Heart left ventricle (tissue), 13 donors: Measurements from ENCODE around the gene CRYGN.

Source experiments
- CTCF ChIP-seq, 12 donors: fragments of 200-600 bp; sonication (generic) in 4 of 12; IDR thresholded peaks; one replicate each; pipeline versions ENCODE4 v1.5.0 to v1.8.0; 2018 to 2022; ENCODE audit warnings: antibody characterized with exemption in 12 of 12, mild to moderate bottlenecking in 5 of 12
- POLR2A ChIP-seq, 2 donors: fragments of 450-650 bp; IDR thresholded peaks; one replicate each; pipeline ENCODE4 v1.6.1; 2017; ENCODE audit warnings: antibody characterized with exemption in 2 of 2, mild to moderate bottlenecking in 2 of 2, moderate library complexity in 2 of 2
- donor health status: ischemic (EF 13 %, LVEDD 7.1; RV severe dilation, severe dysfunction).
- donor health status: DM: no; HTN: yes; CAD: no.
- donor health status: DM: no; HTN: no; CAD: no.
- donor health status: ischemic (EF 25% LVEDD 6.9; RV normal size, moderate dysfunction).
- donor health status: ischemic (EF 25% LVEDD 5.7; RV mildly dilated, moderate dysfunction).
- donor health status: ischemic (EF 35%, LVEDD 5.7; RV mildly dilated, moderate dysfunction).
- donor health status: nonischemic (EF 11% LVEDD 7.7; RV severe dilation, severe dysfunction).
- donor health status: DM: yes; HTN: yes; CAD: no.
- donor health status: PGD.
- donor health status: ischemic (EF 29% LVEDD 5.4; RV normal size, mild dysfunction).
- donor health status: nonischemic (EF 23%, LVEDD 6.1; RV moderate dilation, normal function).

- TF ChIP-seq CTCF (IDR thresholded peaks at IDR 0.05) (no peak), POLR2A (IDR thresholded peaks at IDR 0.05) (no peak)
Measured at GRCh38 chr7:151425670-151426440, 14.1 kb downstream of the CRYGN start.
